GM08714 (cell line): ENCODE results near the gene SLC6A6.

Experiments
- H3K4me3 ChIP-seq: fragments of 200-500 bp; sonication (Bioruptor generic); 2 replicates; pipeline ENCODE4 v1.5.1; 2014; ENCODE audit warnings: mild to moderate bottlenecking, low read length, inconsistent platforms
- ZNF274 ChIP-seq: IDR thresholded peaks from 2 replicates; pipeline ENCODE4 v1.6.1; 2012; ENCODE audit warnings: mild to moderate bottlenecking, low read depth, low read length

The SLC6A6 gene

DNA sequence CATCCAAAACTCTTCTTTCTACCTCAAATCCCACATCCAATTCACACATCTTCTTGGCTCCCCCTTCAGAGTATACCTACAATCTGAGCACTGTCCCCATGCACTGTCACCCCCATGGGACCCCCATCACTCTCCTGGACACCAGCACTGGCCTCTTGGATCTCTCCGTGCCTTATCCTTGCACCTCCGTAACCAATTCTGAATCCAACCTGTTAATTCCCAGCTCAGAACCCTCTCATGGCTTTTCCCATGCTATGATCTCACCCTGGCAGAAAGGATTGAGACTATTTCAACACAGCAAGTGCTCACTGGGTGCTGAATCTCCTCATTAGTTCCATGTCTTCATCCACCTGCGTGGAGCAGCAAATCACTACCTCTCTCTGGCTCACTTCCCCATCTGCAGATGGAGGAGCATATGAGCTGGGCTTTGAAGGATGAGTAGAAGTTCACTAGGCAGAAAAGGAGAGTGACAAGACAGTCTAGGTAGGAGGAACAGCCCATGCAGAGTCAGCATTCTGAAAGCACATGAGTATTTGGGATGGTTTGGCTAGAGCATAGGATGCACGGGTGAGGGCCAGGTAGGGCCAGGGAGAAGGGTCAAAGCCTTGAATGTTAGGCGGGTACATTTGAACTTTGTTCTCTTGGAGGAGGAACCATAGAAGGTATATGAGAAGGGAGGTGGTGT is 48.7 kb downstream of the SLC6A6 start:
- no peak for TF ChIP-seq ZNF274
- H3K4me3 ChIP-seq, result no peak overlapping the region

DNA sequence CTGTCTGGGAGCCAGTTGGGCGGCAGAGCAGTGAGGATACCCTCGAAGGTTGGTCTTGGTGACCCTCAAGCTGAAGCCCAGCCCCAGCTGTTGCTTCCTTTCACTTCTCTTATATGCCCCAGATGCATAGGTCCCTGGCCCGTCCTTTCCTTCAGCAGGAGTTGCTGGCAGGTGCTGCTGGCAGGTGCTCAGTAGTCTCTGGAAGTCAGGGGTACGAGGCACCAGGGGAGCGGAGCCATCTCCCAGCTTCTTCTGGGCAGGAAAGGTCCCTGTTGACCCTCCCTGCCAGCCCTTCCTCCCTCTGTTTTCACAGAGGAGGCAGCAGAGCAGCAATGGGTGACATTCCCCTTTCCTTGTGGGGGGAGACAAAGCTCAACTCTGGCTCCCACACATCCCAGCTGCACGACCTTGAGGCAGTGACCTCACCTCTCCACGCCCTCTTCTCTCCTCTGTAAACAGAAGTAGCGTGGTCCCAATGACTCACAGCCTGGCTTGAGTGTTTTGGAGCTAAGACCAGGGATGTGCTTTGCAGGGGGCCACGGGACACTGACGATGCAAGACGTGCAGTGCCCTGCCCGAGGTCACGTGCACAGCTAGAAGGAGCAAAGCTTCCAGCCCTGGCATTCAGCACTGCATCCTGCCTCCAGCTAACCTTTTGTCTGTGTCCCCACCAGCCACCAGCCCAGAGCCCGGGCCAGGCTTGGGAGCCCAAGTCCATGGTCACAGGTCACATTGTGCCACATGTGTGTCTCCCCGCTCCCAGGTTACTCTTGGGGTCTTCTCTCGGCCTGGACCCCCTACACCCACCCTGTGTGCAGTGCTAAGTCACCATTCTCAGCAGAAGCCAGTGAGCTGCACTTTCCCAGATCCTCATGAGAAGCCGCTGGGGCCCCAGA is 49.7 kb downstream of the SLC6A6 start:
- H3K4me3 ChIP-seq, result no peak overlapping the region
- no peak for TF ChIP-seq ZNF274

DNA sequence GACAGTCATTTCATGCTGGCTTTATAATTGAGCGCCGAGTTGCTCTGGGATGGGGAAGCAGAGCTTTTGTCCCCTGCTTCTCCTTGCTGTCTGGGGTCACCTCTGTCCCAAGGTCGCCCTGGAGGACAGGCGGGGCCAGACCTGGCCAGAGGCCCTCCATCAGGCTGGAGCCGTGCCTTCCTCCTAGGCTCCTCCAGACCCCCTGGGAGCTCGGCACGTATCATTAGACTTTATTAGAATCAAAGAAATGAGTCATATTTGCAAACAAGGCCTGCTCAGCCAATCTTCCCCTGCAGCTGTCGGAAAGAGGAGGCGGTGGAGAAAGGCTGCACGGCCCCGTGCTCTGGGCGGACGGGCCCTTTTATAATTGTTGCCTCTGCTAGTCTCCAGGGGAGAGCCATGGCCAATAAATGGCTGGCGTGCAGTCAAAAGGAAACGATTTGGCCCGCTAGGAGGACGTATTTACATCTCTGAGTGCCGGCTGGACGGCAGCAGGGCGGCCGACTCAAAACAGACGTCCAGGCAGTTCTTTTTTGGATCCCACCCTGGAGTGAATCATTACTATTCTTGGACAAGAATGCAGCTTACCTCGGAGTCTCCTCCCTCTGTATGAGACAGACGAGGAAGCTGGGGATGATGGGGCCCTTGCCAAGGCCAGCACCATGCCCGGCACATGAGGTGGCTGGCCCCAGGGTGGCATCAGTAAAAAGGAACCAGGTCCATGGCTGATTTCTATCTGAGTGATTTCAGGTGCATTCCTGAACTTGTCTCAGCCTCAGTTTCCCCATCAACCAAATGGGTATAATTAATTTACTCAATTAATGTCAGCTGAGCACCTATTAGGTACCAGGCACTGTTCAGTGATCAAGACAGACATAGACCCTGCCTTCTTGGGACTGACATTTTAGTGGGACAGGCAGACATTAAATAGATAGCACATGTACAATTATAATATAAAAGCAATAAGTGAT is 50.6 kb downstream of the SLC6A6 start:
- no peak for TF ChIP-seq ZNF274
- no peak overlapping the region for H3K4me3 ChIP-seq

DNA sequence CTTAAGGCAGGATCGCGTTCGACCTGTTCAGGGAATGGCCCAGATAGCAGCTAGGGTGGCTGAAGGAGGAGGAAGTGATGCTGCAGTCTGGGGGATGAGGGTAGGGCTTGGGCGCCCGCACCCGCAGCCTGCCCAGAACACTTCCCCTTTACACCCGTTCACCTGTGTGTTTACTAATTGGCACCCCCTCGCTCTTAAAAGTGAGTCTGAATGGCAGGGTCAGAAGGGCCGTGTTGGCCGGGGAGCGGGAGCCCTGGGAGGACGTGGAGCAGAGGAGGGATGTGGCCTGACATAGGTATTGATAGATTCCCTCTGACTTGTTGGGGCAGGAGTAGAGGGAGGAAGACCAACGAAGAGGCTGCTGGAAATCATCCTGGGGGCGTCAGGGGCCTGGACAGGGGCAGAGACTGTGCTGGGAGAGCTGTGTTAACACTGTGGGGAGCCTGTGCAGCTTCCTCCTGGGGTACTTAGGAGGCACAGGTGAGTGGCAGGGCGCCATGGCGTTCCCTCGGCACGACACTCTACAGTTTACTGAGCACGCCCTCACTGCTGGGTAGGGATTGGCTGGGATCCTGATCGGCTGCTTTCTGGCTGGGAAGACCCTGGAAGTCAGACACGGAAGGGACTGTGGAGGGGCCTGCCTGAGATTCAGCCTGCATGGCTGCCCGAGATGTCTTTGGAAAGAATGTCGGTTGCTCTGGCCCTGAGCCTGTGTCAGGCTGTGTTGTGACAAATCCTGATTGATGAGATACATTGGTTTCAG is 51.7 kb downstream of the SLC6A6 start:
- TF ChIP-seq ZNF274, result no peak
- no peak overlapping the region for H3K4me3 ChIP-seq

DNA sequence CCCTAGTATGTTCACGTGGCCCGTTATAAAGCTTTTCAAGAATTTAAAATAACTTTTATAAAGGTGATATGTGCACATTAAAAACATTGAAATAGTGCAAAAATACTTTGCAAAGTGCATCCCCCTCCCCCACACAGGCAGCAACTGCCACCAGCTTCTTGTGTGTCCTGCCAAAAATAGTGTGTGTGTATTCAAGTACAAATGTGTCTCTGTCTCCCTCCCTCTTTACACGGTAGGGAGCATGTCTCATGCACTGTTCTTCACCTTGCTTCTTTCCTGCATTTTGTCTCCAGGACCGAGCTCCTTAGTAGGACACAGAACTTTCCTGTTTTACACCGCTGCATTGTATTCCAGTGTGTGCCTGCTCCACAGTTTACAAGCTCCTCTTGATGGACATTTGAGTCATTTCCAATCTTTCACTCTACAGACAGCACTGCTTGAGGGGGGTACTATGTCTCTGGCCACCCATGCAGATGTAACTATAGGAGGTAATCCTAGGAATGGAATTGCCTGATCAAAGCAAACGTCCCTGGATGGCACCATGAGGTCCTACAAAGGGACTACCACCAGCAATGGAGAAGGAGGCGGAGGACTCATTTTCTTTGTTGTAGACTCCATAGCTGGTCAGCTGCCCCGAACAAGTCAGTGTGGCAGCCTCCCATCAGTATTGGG is 52.4 kb downstream of the SLC6A6 start:
- TF ChIP-seq ZNF274, result no peak
- no peak overlapping the region for H3K4me3 ChIP-seq

DNA sequence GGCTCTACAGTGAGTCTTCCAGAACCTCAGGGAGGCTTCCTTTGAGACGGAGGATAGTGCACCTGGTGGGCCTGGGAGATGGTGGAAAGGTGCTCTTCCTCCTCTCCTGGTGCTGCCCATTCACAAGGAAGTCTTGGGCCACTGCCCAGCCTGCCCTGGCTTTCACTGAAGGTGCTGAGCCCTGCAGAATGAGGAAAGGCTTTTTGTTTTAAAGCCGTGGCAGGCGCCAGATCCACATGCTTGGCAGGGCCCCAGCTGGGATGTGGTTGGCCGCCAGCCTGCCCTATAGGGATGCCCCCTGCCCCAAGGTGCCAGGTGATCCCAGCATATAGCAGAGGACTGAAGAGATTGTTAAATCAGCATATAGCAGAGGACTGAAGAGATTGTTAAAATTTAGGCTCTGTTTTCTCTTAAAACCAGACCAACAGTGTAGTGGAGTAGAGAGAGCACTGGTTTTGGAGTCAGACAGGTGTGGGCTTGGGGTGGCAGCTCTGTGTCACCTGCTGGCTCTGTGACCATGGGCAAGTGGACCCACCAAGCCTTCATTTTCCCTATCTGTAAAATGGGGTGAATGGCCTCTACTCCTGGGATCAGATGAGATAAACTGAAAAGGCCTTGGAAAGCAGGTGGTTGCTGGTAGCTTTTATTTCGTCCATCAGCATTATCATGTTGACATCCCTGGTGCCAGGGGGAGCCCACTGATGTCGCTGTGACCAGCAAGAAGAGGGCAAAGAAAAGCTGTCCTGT is 53.3 kb downstream of the SLC6A6 start:
- no peak overlapping the region for H3K4me3 ChIP-seq
- TF ChIP-seq ZNF274, result no peak

DNA sequence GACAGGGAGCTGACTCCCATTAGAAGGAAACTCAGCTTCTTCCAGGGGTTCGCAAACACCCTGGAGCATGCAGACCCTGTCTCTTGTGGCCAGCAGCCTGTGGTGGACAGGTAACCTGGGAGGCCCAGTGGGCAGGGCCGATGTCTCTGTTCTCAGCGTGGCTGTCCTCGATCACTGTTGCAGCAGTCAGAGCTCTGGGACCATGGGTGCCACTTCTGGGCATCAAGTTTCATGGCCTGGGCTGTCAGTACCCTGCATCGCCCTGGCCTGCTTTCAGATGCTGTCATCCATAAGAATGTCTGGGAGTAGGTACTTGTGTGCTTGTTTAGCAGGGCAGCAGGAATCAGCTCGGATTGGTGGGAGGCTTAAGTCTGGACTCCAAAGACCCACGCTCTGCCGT is 54.4 kb downstream of the SLC6A6 start:
- TF ChIP-seq ZNF274, result no peak
- H3K4me3 ChIP-seq, result no peak overlapping the region

DNA sequence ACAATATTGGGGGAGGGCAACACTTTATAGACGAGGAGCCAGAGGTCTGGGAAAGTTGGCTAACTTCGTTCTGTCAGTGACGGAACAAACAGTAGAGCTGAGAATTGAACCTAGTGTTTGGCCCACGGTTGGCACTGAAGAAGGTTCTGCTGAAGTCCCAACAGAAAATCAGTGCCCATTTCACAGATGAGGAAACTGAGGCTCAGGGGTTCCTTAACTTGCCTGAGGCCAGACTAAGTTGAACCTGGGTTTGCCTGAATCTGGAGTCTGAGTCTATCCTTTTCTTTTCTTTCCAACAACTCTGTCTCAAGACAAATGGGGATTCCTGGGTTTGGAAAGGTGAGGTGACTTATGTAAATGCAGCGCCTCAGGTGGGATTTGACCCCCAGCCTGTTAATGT is 55.1 kb downstream of the SLC6A6 start:
- no peak for TF ChIP-seq ZNF274
- no peak overlapping the region for H3K4me3 ChIP-seq

DNA sequence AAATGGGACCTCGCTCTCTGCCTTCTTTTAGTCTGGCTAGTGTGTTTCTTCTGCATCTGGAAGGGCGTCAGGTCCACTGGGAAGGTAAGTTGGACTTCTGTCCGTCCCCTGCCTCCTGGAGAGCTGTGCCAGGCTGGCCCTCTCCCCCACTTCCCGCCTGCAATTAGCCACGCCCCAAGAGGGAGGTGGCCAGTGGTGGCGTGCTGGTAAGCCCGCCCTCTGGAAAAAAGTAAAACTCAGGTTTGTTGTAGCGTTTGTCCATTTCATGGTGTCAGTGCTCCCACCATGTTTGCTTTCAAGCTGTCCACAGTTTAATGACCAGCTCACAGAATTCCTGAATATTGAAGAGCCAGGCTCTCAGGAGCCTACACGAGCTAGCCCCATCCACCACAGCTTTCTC is 55.6 kb downstream of the SLC6A6 start:
- TF ChIP-seq ZNF274, result no peak
- no peak overlapping the region for H3K4me3 ChIP-seq

DNA sequence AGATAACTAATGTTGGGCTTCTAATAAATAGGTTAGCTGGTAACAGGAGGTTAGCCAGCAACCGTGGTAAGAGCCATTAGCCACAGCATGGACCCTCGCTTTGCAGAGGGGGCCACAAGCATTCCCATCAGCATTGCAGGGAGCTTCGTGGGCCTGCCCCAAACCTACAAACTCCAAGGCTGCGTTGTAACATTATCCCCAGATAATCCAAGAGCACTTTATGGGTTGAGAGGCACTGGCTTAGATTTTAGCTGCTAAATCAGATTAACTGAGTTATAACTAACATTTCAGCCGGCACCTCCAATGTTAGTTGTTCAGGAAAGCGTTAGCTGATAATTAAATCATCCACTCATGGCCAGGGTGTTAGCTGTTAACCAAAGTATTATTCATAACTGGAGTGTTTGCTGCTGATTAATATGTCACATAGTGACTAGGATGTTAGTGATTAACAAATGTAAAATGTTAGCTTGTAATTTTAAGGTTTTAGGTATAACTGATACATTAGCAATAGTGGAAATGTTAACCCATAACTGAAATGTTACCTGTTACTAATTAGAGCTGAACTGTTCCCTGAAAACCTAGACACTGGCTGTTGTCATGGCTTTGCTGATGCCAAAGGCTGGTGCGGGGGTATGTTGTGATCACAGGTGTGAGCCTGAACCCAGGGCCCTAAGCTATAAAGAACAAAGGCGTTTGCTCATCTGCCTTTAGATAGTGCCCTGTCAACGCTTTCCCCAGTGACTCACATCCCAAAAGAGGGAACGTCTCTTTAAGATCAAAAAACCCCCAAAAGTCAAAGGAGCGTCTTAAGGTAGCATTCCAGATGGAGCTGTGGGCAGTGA is 56.2 kb downstream of the SLC6A6 start:
- H3K4me3 ChIP-seq, result no peak overlapping the region
- TF ChIP-seq ZNF274, result no peak

DNA sequence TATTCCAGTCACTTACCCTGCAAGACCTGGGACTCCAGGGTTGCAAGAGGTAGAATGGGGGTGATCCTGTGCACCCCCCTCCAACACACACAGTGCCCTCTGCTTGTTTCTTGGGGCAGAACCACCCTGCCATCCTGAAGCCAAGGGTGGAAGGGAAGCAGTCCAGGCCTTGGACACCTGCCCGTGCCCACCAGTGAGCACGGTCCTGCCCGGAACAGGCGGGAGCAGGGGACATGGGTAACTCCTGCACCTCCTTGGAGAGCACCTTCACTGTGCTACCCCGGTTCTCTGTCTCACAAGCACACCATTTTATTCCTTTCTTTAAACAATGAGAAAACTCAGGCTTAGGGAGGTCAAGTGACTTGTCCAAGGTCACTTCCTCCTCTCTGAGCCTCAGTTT is 57.0 kb downstream of the SLC6A6 start:
- no peak for TF ChIP-seq ZNF274
- no peak overlapping the region for H3K4me3 ChIP-seq
